ENCODE measurements around the gene ASNSD1.
"Not testable (repeated sequence)": the region's sequence is repeated elsewhere in the genome, so short reads cannot be mapped to it uniquely, and the experiment has no call there.

DNA sequence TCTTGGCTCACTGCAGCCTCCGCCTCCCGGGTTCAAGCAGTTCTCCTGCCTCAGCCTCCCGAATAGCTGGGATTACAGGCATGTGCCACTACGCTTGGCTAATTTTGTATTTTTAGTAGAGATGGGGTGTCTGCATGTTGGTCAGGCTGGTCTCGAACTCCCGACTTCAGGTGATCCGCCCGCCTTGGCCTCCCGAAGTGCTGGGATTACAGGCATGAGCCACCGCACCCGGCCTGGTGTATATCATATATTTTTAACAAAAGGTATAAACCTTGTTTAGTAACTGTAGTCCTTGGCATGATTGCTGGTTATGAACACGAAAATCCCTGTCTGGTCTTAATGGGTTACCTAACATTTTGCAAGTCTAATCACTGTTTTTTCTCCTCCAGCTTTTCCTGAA is 2.1 kb downstream of the ASNSD1 start:
- TF ChIP-seq, protein P1, sequence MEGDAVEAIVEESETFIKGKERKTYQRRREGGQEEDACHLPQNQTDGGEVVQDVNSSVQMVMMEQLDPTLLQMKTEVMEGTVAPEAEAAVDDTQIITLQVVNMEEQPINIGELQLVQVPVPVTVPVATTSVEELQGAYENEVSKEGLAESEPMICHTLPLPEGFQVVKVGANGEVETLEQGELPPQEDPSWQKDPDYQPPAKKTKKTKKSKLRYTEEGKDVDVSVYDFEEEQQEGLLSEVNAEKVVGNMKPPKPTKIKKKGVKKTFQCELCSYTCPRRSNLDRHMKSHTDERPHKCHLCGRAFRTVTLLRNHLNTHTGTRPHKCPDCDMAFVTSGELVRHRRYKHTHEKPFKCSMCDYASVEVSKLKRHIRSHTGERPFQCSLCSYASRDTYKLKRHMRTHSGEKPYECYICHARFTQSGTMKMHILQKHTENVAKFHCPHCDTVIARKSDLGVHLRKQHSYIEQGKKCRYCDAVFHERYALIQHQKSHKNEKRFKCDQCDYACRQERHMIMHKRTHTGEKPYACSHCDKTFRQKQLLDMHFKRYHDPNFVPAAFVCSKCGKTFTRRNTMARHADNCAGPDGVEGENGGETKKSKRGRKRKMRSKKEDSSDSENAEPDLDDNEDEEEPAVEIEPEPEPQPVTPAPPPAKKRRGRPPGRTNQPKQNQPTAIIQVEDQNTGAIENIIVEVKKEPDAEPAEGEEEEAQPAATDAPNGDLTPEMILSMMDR (IDR thresholded peaks at IDR 0.05; ENCODE audit: low read depth, low read length) = not testable (repeated sequence)
- TF ChIP-seq EZH2phosphoT487 (IDR thresholded peaks at IDR 0.05; ENCODE audit: low read depth) = not testable (repeated sequence)
